OCI-LY3 (cell line): ENCODE data around the gene MKNK1.

Experiments used
- H2AFZ ChIP-seq: fragments of 200-600, 300-600 bp; shearing (Covaris generic); 2 replicates; pipeline ENCODE4 v1.6.0; 2014; ENCODE audit warnings: antibody characterized with exemption, low read depth, low read length
- H3K27ac ChIP-seq: fragments of 200-600, 300-600 bp; sonication (generic); 2 replicates; pipeline ENCODE4 v1.5.1; 2014; ENCODE audit warnings: mild to moderate bottlenecking, low read length, moderate library complexity, mixed read lengths
- H3K27me3 ChIP-seq: fragments of 200-600, 300-600 bp; sonication (generic); 2 replicates; pipeline ENCODE4 v1.6.1; 2014; ENCODE audit warnings: low read depth, low read length, mixed read lengths
- H3K36me3 ChIP-seq: fragments of 200-600, 300-600 bp; sonication (generic); replicated peaks from 2 replicates; pipeline ENCODE3; 2014; ENCODE audit warnings: low read depth, low read length, mixed read lengths
- H3K4me1 ChIP-seq: fragments of 300-600, 200-600 bp; sonication (generic); 2 replicates; pipeline ENCODE4 v1.6.1; 2014; ENCODE audit warnings: low read length, mixed read lengths
- H3K4me2 ChIP-seq: fragments of 200-600, 300-600 bp; sonication (generic); 2 replicates; pipeline ENCODE4 v1.6.1; 2014; ENCODE audit warnings: low read length, mixed read lengths
- H3K4me3 ChIP-seq: fragments of 300-600, 200-600 bp; sonication (generic); 2 replicates; pipeline ENCODE4 v1.5.1; 2014; ENCODE audit warnings: antibody characterized with exemption, mild to moderate bottlenecking, low read length, moderate library complexity
- H3K79me2 ChIP-seq: fragments of 300-600, 200-600 bp; shearing (Covaris generic); 2 replicates; pipeline ENCODE4 v1.6.1; 2014; ENCODE audit warnings: mild to moderate bottlenecking, low read length, mixed read lengths
- H3K9ac ChIP-seq: fragments of 300-600, 200-600 bp; shearing (Covaris generic); 2 replicates; pipeline ENCODE4 v1.6.0; 2014; ENCODE audit warnings: mild to moderate bottlenecking, low read length, moderate library complexity
- H3K9me3 ChIP-seq: fragments of 200-600, 300-600 bp; shearing (Covaris generic); 2 replicates; pipeline ENCODE4 v1.6.1; 2014; ENCODE audit warnings: low read length, mixed read lengths; ENCODE audit not compliant: insufficient read depth
- H4K20me1 ChIP-seq: fragments of 200-600, 300-600 bp; sonication (generic); 2 replicates; pipeline ENCODE4 v1.6.1; 2016; ENCODE audit warnings: low read length, mixed read lengths; ENCODE audit not compliant: insufficient read depth
- EZH2phosphoT487 ChIP-seq: fragments of 200-600 bp; shearing (Covaris generic); IDR thresholded peaks from 2 replicates; pipeline ENCODE4 v1.6.1; 2018; ENCODE audit warnings: antibody characterized with exemption, mixed run types, low read depth
- TF ChIP-seq, protein P1 (sequence below): fragments of 200-600, 300-600 bp; sonication (generic); IDR thresholded peaks from 2 replicates; pipeline ENCODE4 v1.5.1; 2014; ENCODE audit warnings: antibody characterized with exemption, low read length, low read depth

The MKNK1 gene

DNA sequence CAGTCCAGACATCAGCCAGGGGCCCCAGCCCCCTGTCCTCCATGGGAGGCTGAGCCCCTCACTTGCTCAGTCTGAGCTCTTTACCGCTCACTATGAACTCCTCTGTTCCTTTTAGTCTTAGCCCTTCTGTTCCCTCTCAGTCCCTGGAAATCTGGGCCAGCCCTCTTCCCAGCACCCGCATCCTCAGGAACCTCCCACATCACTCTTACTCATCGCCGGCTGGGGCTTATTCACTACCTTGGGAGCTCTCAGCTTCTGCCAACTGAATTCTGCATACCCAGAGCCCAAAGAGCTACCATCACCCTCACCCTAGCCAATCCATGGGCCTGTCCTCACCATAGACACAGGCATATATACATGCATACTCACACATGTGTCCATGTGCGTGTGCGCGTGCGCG lies 64.1 kb downstream of the MKNK1 start:
- no peak overlapping the region for H3K9ac ChIP-seq
- H3K27me3 ChIP-seq, result peaks cover 12% of the 10 kb centered on the region
- TF ChIP-seq, protein P1, sequence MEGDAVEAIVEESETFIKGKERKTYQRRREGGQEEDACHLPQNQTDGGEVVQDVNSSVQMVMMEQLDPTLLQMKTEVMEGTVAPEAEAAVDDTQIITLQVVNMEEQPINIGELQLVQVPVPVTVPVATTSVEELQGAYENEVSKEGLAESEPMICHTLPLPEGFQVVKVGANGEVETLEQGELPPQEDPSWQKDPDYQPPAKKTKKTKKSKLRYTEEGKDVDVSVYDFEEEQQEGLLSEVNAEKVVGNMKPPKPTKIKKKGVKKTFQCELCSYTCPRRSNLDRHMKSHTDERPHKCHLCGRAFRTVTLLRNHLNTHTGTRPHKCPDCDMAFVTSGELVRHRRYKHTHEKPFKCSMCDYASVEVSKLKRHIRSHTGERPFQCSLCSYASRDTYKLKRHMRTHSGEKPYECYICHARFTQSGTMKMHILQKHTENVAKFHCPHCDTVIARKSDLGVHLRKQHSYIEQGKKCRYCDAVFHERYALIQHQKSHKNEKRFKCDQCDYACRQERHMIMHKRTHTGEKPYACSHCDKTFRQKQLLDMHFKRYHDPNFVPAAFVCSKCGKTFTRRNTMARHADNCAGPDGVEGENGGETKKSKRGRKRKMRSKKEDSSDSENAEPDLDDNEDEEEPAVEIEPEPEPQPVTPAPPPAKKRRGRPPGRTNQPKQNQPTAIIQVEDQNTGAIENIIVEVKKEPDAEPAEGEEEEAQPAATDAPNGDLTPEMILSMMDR, result no peak
- no peak for TF ChIP-seq EZH2phosphoT487
- peaks cover 3% of the 10 kb centered on the region; the same call in 1 of the 2 replicates for H3K4me1 ChIP-seq
- no peaks in the 10 kb centered on the region for H3K9me3 ChIP-seq
- no peak overlapping the region for H3K4me2 ChIP-seq
- H3K79me2 ChIP-seq, result no peaks in the 10 kb centered on the region
- no peak overlapping the region for H3K27ac ChIP-seq
- no peak overlapping the region for H2AFZ ChIP-seq
- H3K36me3 ChIP-seq, result no peaks in the 10 kb centered on the region
- H4K20me1 ChIP-seq, result no peaks in the 10 kb centered on the region
- H3K4me3 ChIP-seq, result no peak overlapping the region

- Histone ChIP-seq H3K4me2 (no peak overlapping the region), H3K79me2 (no peaks in the 10 kb centered on the region), H3K27me3 (peaks cover 20% of the 10 kb centered on the region), H3K9me3 (no peaks in the 10 kb centered on the region), H3K4me3 (no peak overlapping the region), H4K20me1 (no peaks in the 10 kb centered on the region), H3K9ac (no peak overlapping the region), H3K4me1 (peaks cover 7% of the 10 kb centered on the region), H2AFZ (no peak overlapping the region), H3K27ac (no peak overlapping the region), H3K36me3 (no peaks in the 10 kb centered on the region)
- TF ChIP-seq, protein P1, result no peak
- TF ChIP-seq EZH2phosphoT487, result no peak
Observed at GRCh38 chr1:46538147-46538546, 65.9 kb downstream of the MKNK1 start.

DNA sequence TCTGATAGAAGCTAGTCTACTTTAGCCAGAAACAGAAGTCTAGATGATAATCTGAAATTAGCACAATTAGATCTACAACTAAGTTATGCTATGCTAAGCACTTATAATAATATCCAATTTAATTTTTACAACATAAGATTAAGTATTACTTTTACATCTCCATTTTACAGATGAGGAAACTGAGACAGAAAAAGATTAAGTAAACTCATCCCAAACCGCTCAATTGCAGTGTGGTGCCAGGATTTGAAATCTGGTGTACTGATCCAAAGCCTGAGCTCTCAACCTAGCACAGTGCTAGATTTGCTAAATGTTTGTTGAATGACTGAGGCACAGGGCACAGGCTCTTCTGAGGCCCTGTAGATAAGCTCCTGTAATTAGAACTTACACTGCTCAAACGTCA lies 66.4 kb downstream of the MKNK1 start:
- no peaks in the 10 kb centered on the region for H3K9me3 ChIP-seq
- peaks cover 20% of the 10 kb centered on the region for H3K27me3 ChIP-seq
- no peaks in the 10 kb centered on the region for H4K20me1 ChIP-seq
- H3K4me1 ChIP-seq, result peaks cover 7% of the 10 kb centered on the region
- no peak overlapping the region for H3K9ac ChIP-seq
- H3K79me2 ChIP-seq, result no peaks in the 10 kb centered on the region
- H3K4me2 ChIP-seq, result no peak overlapping the region
- H3K36me3 ChIP-seq, result no peaks in the 10 kb centered on the region
- TF ChIP-seq, protein P1, result no peak
- TF ChIP-seq EZH2phosphoT487, result no peak
- H3K4me3 ChIP-seq, result no peak overlapping the region
- H3K27ac ChIP-seq, result no peak overlapping the region
- H2AFZ ChIP-seq, result no peak overlapping the region

DNA sequence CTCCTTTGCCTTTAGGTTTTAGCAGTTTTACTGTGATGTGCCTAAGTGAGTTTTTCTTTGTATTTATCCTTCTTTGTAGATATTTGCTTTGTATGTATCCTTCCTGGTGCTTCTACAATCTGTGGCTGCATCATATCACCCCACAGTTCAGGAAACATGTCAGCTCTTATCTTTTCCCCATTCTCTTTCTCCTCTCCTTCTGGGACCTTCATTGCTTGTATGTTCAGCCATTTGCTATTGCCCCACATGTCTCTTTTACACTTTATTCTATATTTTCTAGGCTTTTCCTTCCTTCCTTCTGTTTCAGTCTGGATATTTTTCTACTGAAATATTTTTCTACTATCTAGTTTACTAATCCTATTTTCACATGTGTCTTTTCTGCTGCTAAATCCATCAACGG lies 67.5 kb downstream of the MKNK1 start:
- H3K27ac ChIP-seq, result no peak overlapping the region
- no peaks in the 10 kb centered on the region for H4K20me1 ChIP-seq
- H3K4me3 ChIP-seq, result no peak overlapping the region
- H3K4me2 ChIP-seq, result no peak overlapping the region
- no peaks in the 10 kb centered on the region for H3K36me3 ChIP-seq
- H2AFZ ChIP-seq, result no peak overlapping the region
- no peak for TF ChIP-seq EZH2phosphoT487
- TF ChIP-seq, protein P1, result no peak
- H3K9ac ChIP-seq, result no peak overlapping the region
- no peaks in the 10 kb centered on the region for H3K9me3 ChIP-seq
- H3K4me1 ChIP-seq, result peaks cover 7% of the 10 kb centered on the region
- H3K79me2 ChIP-seq, result no peaks in the 10 kb centered on the region
- H3K27me3 ChIP-seq, result peaks cover 20% of the 10 kb centered on the region
